A673 (cell line): ENCODE results near the gene DOCK8.

Experiments
- EZH2 ChIP-seq: fragments of 200-600 bp; sonication (generic); IDR thresholded peaks from 2 replicates; pipeline ENCODE4 v1.6.1; 2017; ENCODE audit warnings: borderline replicate concordance, low read depth, mild to moderate bottlenecking, mixed read lengths, antibody characterized with exemption, low read length; ENCODE audit not compliant: poor library complexity, severe bottlenecking
- TF ChIP-seq, protein P1 (sequence below): fragments of 300-800, 200-600 bp; sonication (generic); conservative IDR thresholded peaks from 2 replicates; pipeline ENCODE4 v1.5.1; 2017; ENCODE audit warnings: low read depth, mild to moderate bottlenecking, antibody characterized with exemption, low read length, moderate library complexity, mixed read lengths

DNA sequence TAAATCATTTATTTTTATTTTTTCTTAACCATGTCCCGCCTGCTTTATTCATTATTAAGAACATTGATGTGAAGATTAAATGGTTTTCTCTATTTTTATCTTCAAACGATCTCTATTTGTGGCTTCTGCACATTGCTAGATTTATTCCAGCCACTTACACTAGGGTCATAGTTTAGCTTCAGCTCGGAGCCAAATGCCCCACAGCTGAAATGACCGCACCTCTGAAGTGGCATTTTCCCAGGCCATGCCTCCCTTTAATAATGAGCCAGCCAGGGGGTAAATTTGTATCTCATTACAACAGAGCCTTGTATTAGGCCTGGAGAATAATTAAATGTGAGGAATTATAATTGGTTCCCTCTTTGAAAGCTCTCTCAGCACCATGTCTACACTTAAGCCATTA is 89.4 kb downstream of the DOCK8 start:
- TF ChIP-seq, protein P1, sequence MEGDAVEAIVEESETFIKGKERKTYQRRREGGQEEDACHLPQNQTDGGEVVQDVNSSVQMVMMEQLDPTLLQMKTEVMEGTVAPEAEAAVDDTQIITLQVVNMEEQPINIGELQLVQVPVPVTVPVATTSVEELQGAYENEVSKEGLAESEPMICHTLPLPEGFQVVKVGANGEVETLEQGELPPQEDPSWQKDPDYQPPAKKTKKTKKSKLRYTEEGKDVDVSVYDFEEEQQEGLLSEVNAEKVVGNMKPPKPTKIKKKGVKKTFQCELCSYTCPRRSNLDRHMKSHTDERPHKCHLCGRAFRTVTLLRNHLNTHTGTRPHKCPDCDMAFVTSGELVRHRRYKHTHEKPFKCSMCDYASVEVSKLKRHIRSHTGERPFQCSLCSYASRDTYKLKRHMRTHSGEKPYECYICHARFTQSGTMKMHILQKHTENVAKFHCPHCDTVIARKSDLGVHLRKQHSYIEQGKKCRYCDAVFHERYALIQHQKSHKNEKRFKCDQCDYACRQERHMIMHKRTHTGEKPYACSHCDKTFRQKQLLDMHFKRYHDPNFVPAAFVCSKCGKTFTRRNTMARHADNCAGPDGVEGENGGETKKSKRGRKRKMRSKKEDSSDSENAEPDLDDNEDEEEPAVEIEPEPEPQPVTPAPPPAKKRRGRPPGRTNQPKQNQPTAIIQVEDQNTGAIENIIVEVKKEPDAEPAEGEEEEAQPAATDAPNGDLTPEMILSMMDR = no peak
- TF ChIP-seq EZH2 = no peak
